ENCODE measurements around the gene MOB2. TPM values are rescaled to one million over a fixed set of nuclear protein-coding genes. Genes with fewer than 3 reads are reported as not detected.

Gene MOB2
- total and polyA plus RNA-seq, 2 donors (not counting 1 experiment from before 2014, with no cell fraction given) = 13.1 to 30.1 TPM

GRCh38 chr11:1521382-1522080 lies 35.0 kb upstream of the MOB2 start:
- no peak overlapping the region for H3K27ac ChIP-seq (ENCODE audit: insufficient read depth, low read length)
- no peaks in the 10 kb centered on the region for H3K27me3 ChIP-seq (ENCODE audit: control insufficient read depth, insufficient read depth, low read length)
- peaks cover 7% of the 10 kb centered on the region for H3K79me2 ChIP-seq (ENCODE audit: control insufficient read depth, insufficient read depth, low read length)
- H3K9ac ChIP-seq (ENCODE audit: insufficient read depth, low read length) = no peak overlapping the region
- no peaks in the 10 kb centered on the region for H3K36me3 ChIP-seq (ENCODE audit: control insufficient read depth, insufficient read depth, low read length)
- no peaks in the 10 kb centered on the region for H4K20me1 ChIP-seq (ENCODE audit: control insufficient read depth, extremely low read depth, insufficient read depth, low read length)
- no peak for TF ChIP-seq CTCF (conservative IDR thresholded peaks at IDR 0.05 in 1 of 2, IDR thresholded peaks at IDR 0.05 in 1 of 2; ENCODE audit: low read depth in 1 of 2, low read length in 2 of 2)
- no peak for TF ChIP-seq EZH2 (IDR thresholded peaks at IDR 0.05; ENCODE audit: low read length, missing control alignments)
- DNase-seq (ENCODE audit: low read depth in 2 of 2) = no peak
- H3K4me1 ChIP-seq (ENCODE audit: control insufficient read depth, extremely low read depth, insufficient read depth, low read length) = no peaks in the 10 kb centered on the region
- no peak overlapping the region for H3K4me2 ChIP-seq (ENCODE audit: extremely low read depth, insufficient read depth, low read length)
- H3K4me3 ChIP-seq (replicated peaks in 1 of 4; ENCODE audit: control extremely low read depth in 1 of 4, insufficient read depth in 1 of 4, low read depth in 3 of 4, low read length in 4 of 4) = no peak overlapping the region
- H3K9me3 ChIP-seq (ENCODE audit: control insufficient read depth, insufficient read depth, low read depth, low read length) = no peaks in the 10 kb centered on the region
- H2AFZ ChIP-seq (ENCODE audit: low read length) = no peak overlapping the region

- Histone ChIP-seq H3K79me2 (ENCODE audit: control insufficient read depth, insufficient read depth, low read length) (peaks cover 7% of the 10 kb centered on the region), H3K4me3 (replicated peaks in 1 of 4; ENCODE audit: control extremely low read depth in 1 of 4, insufficient read depth in 1 of 4, low read depth in 3 of 4, low read length in 4 of 4) (no peak overlapping the region), H3K9me3 (ENCODE audit: control insufficient read depth, insufficient read depth, low read depth, low read length) (no peaks in the 10 kb centered on the region), H4K20me1 (ENCODE audit: control insufficient read depth, extremely low read depth, insufficient read depth, low read length) (no peaks in the 10 kb centered on the region), H3K9ac (ENCODE audit: insufficient read depth, low read length) (no peak overlapping the region), H2AFZ (ENCODE audit: low read length) (no peak overlapping the region), H3K4me2 (ENCODE audit: extremely low read depth, insufficient read depth, low read length) (peak overlapping the region; percentile 25), H3K36me3 (ENCODE audit: control insufficient read depth, insufficient read depth, low read length) (no peaks in the 10 kb centered on the region), H3K27me3 (ENCODE audit: control insufficient read depth, insufficient read depth, low read length) (no peaks in the 10 kb centered on the region), H3K4me1 (ENCODE audit: control insufficient read depth, extremely low read depth, insufficient read depth, low read length) (no peaks in the 10 kb centered on the region), H3K27ac (ENCODE audit: insufficient read depth, low read length) (no peak overlapping the region)
- no peak for TF ChIP-seq CTCF (conservative IDR thresholded peaks at IDR 0.05 in 1 of 2, IDR thresholded peaks at IDR 0.05 in 1 of 2; ENCODE audit: low read depth in 1 of 2, low read length in 2 of 2)
- DNase-seq (ENCODE audit: low read depth in 2 of 2) = no peak
Measured at GRCh38 chr11:1520663-1521267, 34.2 kb upstream of the MOB2 start.

- no peak for DNase-seq (ENCODE audit: low read depth in 2 of 2)
- Histone ChIP-seq H3K9ac (ENCODE audit: insufficient read depth, low read length) (no peak overlapping the region), H3K27me3 (ENCODE audit: control insufficient read depth, insufficient read depth, low read length) (no peaks in the 10 kb centered on the region), H2AFZ (ENCODE audit: low read length) (no peak overlapping the region), H3K4me2 (ENCODE audit: extremely low read depth, insufficient read depth, low read length) (no peak overlapping the region), H3K79me2 (ENCODE audit: control insufficient read depth, insufficient read depth, low read length) (peaks cover 8% of the 10 kb centered on the region), H4K20me1 (ENCODE audit: control insufficient read depth, extremely low read depth, insufficient read depth, low read length) (no peaks in the 10 kb centered on the region), H3K4me3 (replicated peaks in 1 of 4; ENCODE audit: control extremely low read depth in 1 of 4, insufficient read depth in 1 of 4, low read depth in 3 of 4, low read length in 4 of 4) (no peak overlapping the region), H3K4me1 (ENCODE audit: control insufficient read depth, extremely low read depth, insufficient read depth, low read length) (no peaks in the 10 kb centered on the region), H3K9me3 (ENCODE audit: control insufficient read depth, insufficient read depth, low read depth, low read length) (no peaks in the 10 kb centered on the region), H3K36me3 (ENCODE audit: control insufficient read depth, insufficient read depth, low read length) (no peaks in the 10 kb centered on the region), H3K27ac (ENCODE audit: insufficient read depth, low read length) (no peak overlapping the region)
- TF ChIP-seq EZH2 (IDR thresholded peaks at IDR 0.05; ENCODE audit: low read length, missing control alignments) (no peak), CTCF (conservative IDR thresholded peaks at IDR 0.05 in 1 of 2, IDR thresholded peaks at IDR 0.05 in 1 of 2; ENCODE audit: low read depth in 1 of 2, low read length in 2 of 2) (no peak)
Measured at GRCh38 chr11:1520209-1520662, 33.7 kb upstream of the MOB2 start.
